HFFc6 (cell line): ENCODE measurements around the gene DDX39A. TPM values are rescaled to one million over a fixed set of nuclear protein-coding genes. Genes with fewer than 3 reads are reported as not detected.
"Not testable (repeated sequence)": the region's sequence is repeated elsewhere in the genome, so short reads cannot be mapped to it uniquely, and the experiment has no call there.

Experiments
- DNase-seq: peaks from one replicate; pipeline ENCODE4 v3.0.0-alpha.2; 2018
- H3K27ac Mint-ChIP-seq: 2 replicates; pipeline ENCODE4 v1.8.0; 2020; ENCODE audit warnings: mild to moderate bottlenecking, mixed read lengths
- H3K27me3 Mint-ChIP-seq: 2 replicates; pipeline ENCODE4 v1.8.0; 2021; ENCODE audit warnings: mild to moderate bottlenecking, moderate library complexity, mixed read lengths; ENCODE audit not compliant: insufficient read depth
- H3K36me3 Mint-ChIP-seq: 2 replicates; pipeline ENCODE4 v1.8.0; 2021; ENCODE audit warnings: low read depth, mixed read lengths
- H3K4me1 Mint-ChIP-seq: 2 replicates; pipeline ENCODE4 v1.8.0; 2020; ENCODE audit warnings: low read depth, mixed read lengths
- H3K4me3 Mint-ChIP-seq: 2 replicates; pipeline ENCODE4 v1.8.0; 2020; ENCODE audit warnings: mild to moderate bottlenecking, moderate library complexity, mixed read lengths
- H3K9me3 Mint-ChIP-seq: 2 replicates; pipeline ENCODE4 v1.8.0; 2020; ENCODE audit warnings: mild to moderate bottlenecking, mixed read lengths
- CTCF ChIP-seq: fragments of 200-600 bp; sonication (generic); IDR thresholded peaks from 2 replicates; pipeline ENCODE4 v1.5.0; 2021; ENCODE audit warnings: antibody characterized with exemption, mild to moderate bottlenecking
- total RNA-seq, 6 experiments: library from RNA; stranded (reverse); fragmentation: NEBNext Ultra II Directional; extraction: Animal tissue kit (Norgen Biotek cat#: 25700); gene quantifications; 2 replicates in 1 of 6; 3 replicates in 5 of 6; pipeline ENCODE4 v1.2.3, GENCODE V29; 2021

DDX39A gene
- total RNA-seq, 6 experiments from 2014 or later, result 52.5 to 82.7 (median 78.0) TPM

- no peak for DNase-seq
- H3K4me1 Mint-ChIP-seq, result peaks cover 11% of the 10 kb centered on the region
- H3K4me3 Mint-ChIP-seq, result peak overlapping the region; percentile 30; the same call in 1 of the 2 replicates
- H3K27ac Mint-ChIP-seq, result no peak overlapping the region
- no peak for TF ChIP-seq CTCF
- H3K36me3 Mint-ChIP-seq, result no peaks in the 10 kb centered on the region
- peaks cover 3% of the 10 kb centered on the region for H3K27me3 Mint-ChIP-seq
- no peaks in the 10 kb centered on the region for H3K9me3 Mint-ChIP-seq
Observed at GRCh38 chr19:14370169-14370939, 48.8 kb downstream of the DDX39A start.

DNA sequence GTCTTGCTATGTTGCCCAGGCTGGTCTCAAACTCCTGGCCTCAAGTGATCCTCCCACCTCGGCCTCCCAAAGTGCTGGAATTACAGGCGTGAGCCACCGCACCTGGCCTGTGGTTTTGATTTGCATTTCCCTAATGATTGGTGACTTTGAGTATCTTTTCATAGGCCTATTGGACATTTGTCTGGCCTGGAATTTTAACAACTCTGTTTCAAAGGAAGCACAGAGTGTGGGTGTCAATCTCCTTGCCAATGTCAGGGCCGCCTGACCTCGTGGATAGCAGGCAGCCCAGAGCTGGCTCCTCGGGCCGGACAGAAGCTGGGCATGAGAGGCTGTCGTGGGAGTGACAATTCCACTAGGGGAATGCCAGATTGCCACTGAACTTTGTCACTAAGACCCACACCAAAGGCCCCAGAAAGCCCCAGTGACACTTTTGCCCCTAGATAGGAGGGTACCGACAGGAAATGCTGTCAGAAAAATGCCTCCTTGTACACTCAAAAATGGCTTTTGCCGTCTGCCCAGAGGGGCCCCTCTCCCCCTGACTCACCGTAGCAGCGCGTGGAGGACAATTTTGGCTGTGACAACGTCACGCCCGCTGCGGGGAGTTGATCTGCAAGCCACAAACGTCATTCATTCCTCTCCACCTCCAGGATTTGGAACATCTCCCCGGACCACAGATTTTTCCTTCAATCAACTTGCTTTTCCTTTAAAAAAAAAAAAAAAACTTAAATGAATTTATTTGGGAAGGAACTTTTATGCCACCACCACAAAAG lies 49.6 kb downstream of the DDX39A start:
- no peaks in the 10 kb centered on the region for H3K9me3 Mint-ChIP-seq
- TF ChIP-seq CTCF, result no peak
- peaks cover 9% of the 10 kb centered on the region for H3K4me1 Mint-ChIP-seq
- DNase-seq, result no peak
- peak overlapping the region; percentile 30; the same call in 1 of the 2 replicates for H3K4me3 Mint-ChIP-seq
- H3K27ac Mint-ChIP-seq, result peak overlapping the region; percentile 17
- H3K36me3 Mint-ChIP-seq, result no peaks in the 10 kb centered on the region
- peaks cover 3% of the 10 kb centered on the region for H3K27me3 Mint-ChIP-seq

GRCh38 chr19:14368011-14368513 lies 51.1 kb downstream of the DDX39A start:
- Mint-ChIP-seq H3K4me3 (no peak overlapping the region), H3K27ac (no peak overlapping the region), H3K4me1 (peaks cover 21% of the 10 kb centered on the region), H3K36me3 (no peaks in the 10 kb centered on the region), H3K27me3 (peaks cover 3% of the 10 kb centered on the region), H3K9me3 (no peaks in the 10 kb centered on the region)
- DNase-seq, result no peak
- TF ChIP-seq CTCF, result no peak

DNA sequence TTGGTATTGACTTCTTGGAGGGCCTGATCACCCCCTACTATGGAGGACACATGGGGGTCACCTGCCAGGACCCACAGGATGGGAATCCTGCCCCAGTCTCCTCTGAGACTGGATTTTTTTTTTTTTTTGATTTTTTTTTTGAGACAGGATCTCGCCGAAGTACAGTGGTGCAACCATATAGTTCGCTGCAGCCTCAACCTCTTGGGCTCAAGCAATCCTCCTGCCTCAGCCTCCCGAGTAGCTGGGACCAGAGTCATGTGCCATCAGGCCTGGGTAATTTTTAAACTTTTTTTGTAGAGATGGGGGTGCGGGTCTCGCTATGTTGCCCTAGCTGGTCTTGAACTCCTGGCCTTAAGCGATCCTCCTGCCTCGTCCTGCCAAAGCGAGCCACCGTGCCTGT lies 52.1 kb downstream of the DDX39A start:
- no peak for DNase-seq
- H3K36me3 Mint-ChIP-seq, result no peaks in the 10 kb centered on the region
- TF ChIP-seq CTCF, result no peak
- no peaks in the 10 kb centered on the region for H3K9me3 Mint-ChIP-seq
- no peak overlapping the region for H3K4me3 Mint-ChIP-seq
- H3K4me1 Mint-ChIP-seq, result peaks cover 31% of the 10 kb centered on the region
- H3K27me3 Mint-ChIP-seq, result no peaks in the 10 kb centered on the region; the same call in 1 of the 2 replicates
- no peak overlapping the region for H3K27ac Mint-ChIP-seq

DNA sequence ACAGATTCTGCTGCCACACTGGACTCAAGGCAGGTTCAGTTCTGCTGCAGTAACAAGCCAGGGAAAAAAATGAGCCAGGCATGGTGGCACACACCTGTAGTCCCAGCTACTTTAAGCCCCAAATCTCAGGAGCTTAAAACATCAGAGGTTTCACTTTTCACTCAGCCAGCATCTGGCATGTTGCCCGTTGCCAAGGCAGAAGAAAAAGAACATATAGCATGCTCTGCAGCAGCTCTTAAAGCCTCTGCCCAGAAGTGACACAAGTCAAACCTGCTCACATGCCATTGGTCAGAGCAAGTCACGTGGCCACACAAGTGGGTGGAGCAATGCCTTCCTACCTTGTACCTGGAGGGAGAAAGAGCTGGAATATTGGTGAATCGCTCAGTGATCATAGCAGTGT lies 52.6 kb downstream of the DDX39A start:
- TF ChIP-seq CTCF, result no peak
- Mint-ChIP-seq H3K27ac (no peak overlapping the region), H3K4me1 (peaks cover 36% of the 10 kb centered on the region), H3K36me3 (no peaks in the 10 kb centered on the region), H3K9me3 (no peaks in the 10 kb centered on the region), H3K27me3 (no peaks in the 10 kb centered on the region; the same call in 1 of the 2 replicates), H3K4me3 (no peak overlapping the region)
- peak; percentile 50 for DNase-seq

GRCh38 chr19:14364098-14364443 lies 55.1 kb downstream of the DDX39A start:
- H3K4me1 Mint-ChIP-seq, result peaks cover 27% of the 10 kb centered on the region
- peak overlapping the region; percentile 83 for H3K27ac Mint-ChIP-seq
- not testable (repeated sequence) for DNase-seq, H3K9me3 Mint-ChIP-seq, H3K27me3 Mint-ChIP-seq, H3K36me3 Mint-ChIP-seq
- peak overlapping the region; percentile 81 for H3K4me3 Mint-ChIP-seq
